Mesothelial cell of epicardium (in vitro differentiated cells): ENCODE results near the gene REN. TPM values are rescaled to one million over a fixed set of nuclear protein-coding genes. Genes with fewer than 3 reads are reported as not detected.
A peak's percentile ranks its signal among the peaks of the same experiment; 100 is the strongest.

Source experiments
- DNase-seq, 2 experiments: peaks; one replicate each; pipeline ENCODE4 v3.0.0; 2021; ENCODE audit warnings: low spot score in 2 of 2; ENCODE audit not compliant: unreplicated experiment in 2 of 2
- H3K27ac Mint-ChIP-seq: 2 replicates; pipeline ENCODE4 v1.8.0; 2021; ENCODE audit warnings: mixed read lengths
- H3K27me3 Mint-ChIP-seq: 2 replicates; pipeline ENCODE4 v1.8.0; 2021; ENCODE audit warnings: low read depth, mixed read lengths
- H3K36me3 Mint-ChIP-seq: 2 replicates; pipeline ENCODE4 v1.8.0; 2021; ENCODE audit warnings: mixed read lengths
- H3K4me1 Mint-ChIP-seq: 2 replicates; pipeline ENCODE4 v1.8.0; 2021; ENCODE audit warnings: mixed read lengths
- H3K4me3 Mint-ChIP-seq: 2 replicates; pipeline ENCODE4 v1.8.0; 2021; ENCODE audit warnings: mild to moderate bottlenecking, moderate library complexity, mixed read lengths
- H3K9me3 Mint-ChIP-seq: 2 replicates; pipeline ENCODE4 v1.8.0; 2021; ENCODE audit warnings: mixed read lengths
- CTCF ChIP-seq: fragments of 200-600 bp; sonication (generic); IDR thresholded peaks from one replicate; pipeline ENCODE4 v1.5.0; 2021; ENCODE audit warnings: antibody characterized with exemption; ENCODE audit not compliant: unreplicated experiment
- total RNA-seq: library from RNA; stranded (reverse); gene quantifications from 3 replicates; pipeline ENCODE4 v1.2.1, GENCODE V29; 2021

The REN gene
- total RNA-seq, result 0.29 to 0.41 TPM in 2 of 3 replicates, not detected in the other

- TF ChIP-seq CTCF, result no peak
- Mint-ChIP-seq H3K27me3 (no peaks in the 10 kb centered on the region), H3K9me3 (peaks cover 15% of the 10 kb centered on the region), H3K4me1 (peaks cover 2% of the 10 kb centered on the region), H3K4me3 (no peak within 1 kb of the TSS), H3K27ac (no peak within 1 kb of the TSS), H3K36me3 (no peaks in the 10 kb centered on the region)
- no peak for DNase-seq
Observed at GRCh38 chr1:204166219-204166618, at the start of gene REN. TSS of gene REN (minus strand) at chr1:204166337. CDS start at chr1:204166293, 44 bp downstream.

- no peaks in the 10 kb centered on the region for H3K9me3 Mint-ChIP-seq
- peak within 1 kb of the TSS; percentile 63 for H3K4me3 Mint-ChIP-seq
- DNase-seq, result peak in 1 of 2 experiments; percentile 72
- peaks cover 5% of the 10 kb centered on the region for H3K27me3 Mint-ChIP-seq
- H3K4me1 Mint-ChIP-seq, result peaks cover 7% of the 10 kb centered on the region
- H3K27ac Mint-ChIP-seq, result peak within 1 kb of the TSS; percentile 4
- no peaks in the 10 kb centered on the region for H3K36me3 Mint-ChIP-seq
- peak; percentile 55 for TF ChIP-seq CTCF
Observed at GRCh38 chr1:204213668-204214662, 47.8 kb upstream of the REN start, which contains the start of gene GOLT1A. TSS of gene GOLT1A (minus strand) at chr1:204213988. CDS start at chr1:204213906, 82 bp downstream.

GRCh38 chr1:204212715-204213114 is 46.6 kb upstream of the REN start:
- DNase-seq, result no peak
- H3K4me1 Mint-ChIP-seq, result peaks cover 7% of the 10 kb centered on the region
- peaks cover 3% of the 10 kb centered on the region for H3K27me3 Mint-ChIP-seq
- H3K36me3 Mint-ChIP-seq, result no peaks in the 10 kb centered on the region
- H3K27ac Mint-ChIP-seq, result no peak overlapping the region
- no peak overlapping the region for H3K4me3 Mint-ChIP-seq
- H3K9me3 Mint-ChIP-seq, result no peaks in the 10 kb centered on the region
- TF ChIP-seq CTCF, result no peak

- H3K9me3 Mint-ChIP-seq, result no peaks in the 10 kb centered on the region
- peaks cover 3% of the 10 kb centered on the region for H3K27me3 Mint-ChIP-seq
Observed at GRCh38 chr1:204211046-204211445, 44.9 kb upstream of the REN start.

GRCh38 chr1:204207136-204207616 is 41.0 kb upstream of the REN start:
- H3K9me3 Mint-ChIP-seq, result no peaks in the 10 kb centered on the region
- no peak overlapping the region for H3K4me3 Mint-ChIP-seq
- DNase-seq, result peak; percentile 68 to 84
- H3K4me1 Mint-ChIP-seq, result peaks cover 7% of the 10 kb centered on the region
- TF ChIP-seq CTCF, result peak; percentile 89
- H3K36me3 Mint-ChIP-seq, result no peaks in the 10 kb centered on the region
- H3K27me3 Mint-ChIP-seq, result peaks cover 4% of the 10 kb centered on the region
- no peak overlapping the region for H3K27ac Mint-ChIP-seq

More at GRCh38 chr1:204211046-204211445, 44.9 kb upstream of the REN start:
- Mint-ChIP-seq H3K4me1 (peaks cover 13% of the 10 kb centered on the region), H3K27ac (no peak overlapping the region), H3K4me3 (no peak overlapping the region), H3K36me3 (no peaks in the 10 kb centered on the region)
- no peak for TF ChIP-seq CTCF
- no peak for DNase-seq
